Retinal pigment epithelial cell (primary cell): ENCODE results near the gene TMBIM1.

Experiments
- DNase-seq: peaks from one replicate; pipeline ENCODE4 v3.0.0-alpha.2; 2010; ENCODE audit warnings: low read depth
- H3K4me3 ChIP-seq: 2 replicates; pipeline ENCODE4 v1.5.1; 2011; ENCODE audit warnings: mild to moderate bottlenecking, low read length, control low read depth, moderate library complexity
- CTCF ChIP-seq: conservative IDR thresholded peaks from 2 replicates; pipeline ENCODE4 v1.5.1; 2011; ENCODE audit warnings: low read depth, low read length, control low read depth, inconsistent platforms

TMBIM1 gene

GRCh38 chr2:218307415-218308090 is 15.2 kb upstream of the TMBIM1 start:
- no peak for DNase-seq
- TF ChIP-seq CTCF = no peak
- H3K4me3 ChIP-seq = no peak overlapping the region

DNA sequence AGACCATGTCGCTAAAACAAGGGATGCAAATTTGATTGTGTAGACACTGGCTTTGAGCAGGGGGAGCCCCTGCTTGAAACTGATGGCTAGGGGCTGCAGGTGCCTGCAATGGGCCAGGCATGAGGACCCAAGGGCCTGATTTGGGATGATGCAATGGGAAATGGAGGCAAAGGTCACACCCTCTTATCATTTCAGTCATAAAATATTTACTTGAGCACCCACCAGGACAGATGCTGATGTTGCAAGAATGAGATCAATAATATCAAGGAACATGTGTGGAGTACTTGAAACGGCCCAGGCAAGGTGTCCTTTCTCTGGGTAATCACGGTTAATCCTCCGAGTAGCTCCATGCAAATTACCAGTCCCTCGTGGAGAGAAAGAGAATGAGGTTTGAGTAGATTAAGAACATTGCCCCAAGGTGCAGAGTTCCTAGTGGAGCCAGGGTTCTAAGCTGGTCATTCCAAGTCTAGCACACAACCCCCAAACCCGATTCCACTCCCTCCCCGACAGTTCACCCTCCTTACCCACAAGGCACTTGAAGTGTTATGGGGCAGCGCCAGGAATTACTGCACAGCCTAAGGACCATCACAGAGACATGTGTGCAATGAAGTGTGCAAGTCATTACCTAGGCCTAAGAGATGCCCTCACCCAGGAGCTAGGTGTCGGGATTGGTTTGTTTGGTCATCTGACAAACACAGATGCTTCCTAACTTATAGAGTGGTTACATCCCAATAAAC is 14.0 kb upstream of the TMBIM1 start:
- TF ChIP-seq CTCF = no peak
- H3K4me3 ChIP-seq = no peak overlapping the region
- DNase-seq = no peak

DNA sequence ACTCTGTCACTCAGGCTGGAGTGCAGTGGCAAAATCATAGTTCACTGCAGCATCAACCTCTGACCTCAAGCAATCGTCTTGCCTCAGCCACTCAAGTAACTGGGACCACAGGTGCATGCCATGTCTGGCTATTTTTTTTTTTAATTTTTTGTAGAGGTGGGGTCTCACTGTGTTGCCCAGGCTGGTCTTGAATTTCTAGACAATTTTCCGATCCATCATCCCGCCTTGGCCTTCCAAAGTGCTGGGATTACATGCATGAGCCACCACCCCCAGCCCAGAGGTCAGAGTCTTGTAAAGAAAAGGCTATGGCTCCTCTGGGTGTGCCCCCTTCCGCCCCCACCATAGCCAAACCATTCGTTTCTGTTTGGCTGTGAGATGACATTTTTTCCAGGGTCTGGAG is 13.1 kb upstream of the TMBIM1 start:
- no peak overlapping the region for H3K4me3 ChIP-seq
- no peak for DNase-seq
- TF ChIP-seq CTCF = no peak

DNA sequence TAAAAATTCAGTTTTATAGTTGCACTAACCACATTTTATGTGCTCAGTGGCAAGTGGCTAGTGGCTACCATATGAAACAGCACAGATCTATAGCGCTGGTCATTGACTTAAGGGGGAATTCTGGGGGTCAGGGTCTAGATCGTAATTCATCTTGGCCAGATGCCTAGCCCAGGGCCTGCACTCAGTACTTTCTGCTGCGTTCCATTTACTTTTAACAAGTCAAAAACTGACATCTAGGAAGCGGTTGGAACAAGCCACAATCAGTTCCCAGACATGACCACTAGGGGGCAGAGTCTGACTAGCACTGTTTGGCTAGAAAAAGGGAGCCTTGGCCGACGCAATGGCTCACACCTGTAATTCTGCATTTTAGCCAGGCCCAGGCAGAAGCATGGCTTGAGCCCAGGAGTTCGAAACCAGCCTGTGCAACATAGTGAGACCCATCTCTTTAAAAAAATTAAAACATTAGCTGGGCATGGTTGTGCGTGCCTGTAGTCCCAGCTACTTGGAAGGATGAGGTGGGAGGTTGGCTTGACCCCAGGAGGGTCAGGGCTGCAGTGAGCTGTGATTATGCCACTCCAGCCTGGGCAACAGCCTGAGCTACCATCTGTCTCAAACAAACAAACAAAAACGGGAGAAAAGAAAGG is 9.0 kb upstream of the TMBIM1 start:
- H3K4me3 ChIP-seq = no peak overlapping the region
- peak; percentile 94 for TF ChIP-seq CTCF
- no peak for DNase-seq

DNA sequence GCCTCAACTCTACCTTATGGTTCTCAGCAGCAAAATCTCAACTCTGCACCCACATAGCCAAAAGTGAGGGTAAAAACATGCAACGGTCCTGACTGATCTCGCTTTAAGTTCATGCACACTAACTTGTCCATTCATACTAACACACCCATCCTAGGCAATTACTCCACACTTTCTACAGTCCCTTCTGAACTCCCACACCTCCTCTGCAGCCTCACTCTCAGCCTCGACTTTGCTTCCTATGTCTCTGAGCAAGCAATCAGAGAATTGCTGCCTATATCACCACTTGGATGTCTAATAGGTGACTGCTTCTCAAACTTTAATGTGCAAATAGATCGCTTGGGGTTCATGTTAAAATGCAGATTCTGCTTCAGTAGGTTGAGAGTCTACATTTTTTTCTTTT is 7.8 kb upstream of the TMBIM1 start:
- no peak for DNase-seq
- TF ChIP-seq CTCF = no peak
- no peak overlapping the region for H3K4me3 ChIP-seq

DNA sequence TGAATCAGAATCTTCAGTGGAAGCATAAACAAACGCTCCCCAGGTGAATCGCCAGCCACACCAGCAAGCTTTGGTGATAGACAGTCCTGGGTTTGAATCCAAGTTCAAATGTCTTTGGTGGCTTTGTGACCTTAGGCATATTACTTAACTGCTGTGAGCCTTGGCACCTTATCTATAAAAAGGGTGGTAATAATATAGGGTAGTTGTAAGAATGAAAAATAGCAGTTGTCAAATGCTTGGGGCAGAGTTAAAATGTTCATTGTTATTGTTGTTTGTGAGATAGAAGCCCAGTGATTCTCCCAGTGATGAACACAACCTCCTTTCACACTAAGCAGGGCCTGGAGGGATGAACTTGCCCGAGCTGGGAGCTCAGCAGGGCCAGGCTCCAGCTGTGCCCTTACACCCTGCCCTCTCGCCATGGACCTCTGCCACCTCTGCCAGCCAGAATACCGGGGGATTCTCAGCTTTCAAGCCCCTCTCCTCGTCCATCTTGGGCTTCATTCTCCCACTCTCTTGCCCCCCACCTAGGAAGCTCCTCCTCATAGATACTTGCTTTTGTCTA is 6.1 kb upstream of the TMBIM1 start:
- DNase-seq = no peak
- no peak for TF ChIP-seq CTCF
- H3K4me3 ChIP-seq = no peak overlapping the region
